Choroid plexus epithelial cell (primary cell): ENCODE measurements around the gene CDK6.
"Not testable (repeated sequence)": the region's sequence is repeated elsewhere in the genome, so short reads cannot be mapped to it uniquely, and the experiment has no call there.

Source experiments
- DNase-seq: peaks from one replicate; pipeline ENCODE4 v3.0.0-alpha.2; 2010; ENCODE audit warnings: low read depth
- H3K4me3 ChIP-seq: 2 replicates; pipeline ENCODE4 v1.5.1; 2011; ENCODE audit warnings: low read depth, mild to moderate bottlenecking, control low read depth, low read length, moderate library complexity
- TF ChIP-seq, protein P1 (sequence below): conservative IDR thresholded peaks from 2 replicates; pipeline ENCODE4 v1.5.1; 2011; ENCODE audit warnings: low read depth, mild to moderate bottlenecking, control low read depth, inconsistent platforms, low read length, moderate library complexity

Gene CDK6

GRCh38 chr7:92612501-92612900, 223.9 kb downstream of the CDK6 start:
- no peak overlapping the region for H3K4me3 ChIP-seq
- peak; percentile 57 for DNase-seq
- TF ChIP-seq, protein P1, sequence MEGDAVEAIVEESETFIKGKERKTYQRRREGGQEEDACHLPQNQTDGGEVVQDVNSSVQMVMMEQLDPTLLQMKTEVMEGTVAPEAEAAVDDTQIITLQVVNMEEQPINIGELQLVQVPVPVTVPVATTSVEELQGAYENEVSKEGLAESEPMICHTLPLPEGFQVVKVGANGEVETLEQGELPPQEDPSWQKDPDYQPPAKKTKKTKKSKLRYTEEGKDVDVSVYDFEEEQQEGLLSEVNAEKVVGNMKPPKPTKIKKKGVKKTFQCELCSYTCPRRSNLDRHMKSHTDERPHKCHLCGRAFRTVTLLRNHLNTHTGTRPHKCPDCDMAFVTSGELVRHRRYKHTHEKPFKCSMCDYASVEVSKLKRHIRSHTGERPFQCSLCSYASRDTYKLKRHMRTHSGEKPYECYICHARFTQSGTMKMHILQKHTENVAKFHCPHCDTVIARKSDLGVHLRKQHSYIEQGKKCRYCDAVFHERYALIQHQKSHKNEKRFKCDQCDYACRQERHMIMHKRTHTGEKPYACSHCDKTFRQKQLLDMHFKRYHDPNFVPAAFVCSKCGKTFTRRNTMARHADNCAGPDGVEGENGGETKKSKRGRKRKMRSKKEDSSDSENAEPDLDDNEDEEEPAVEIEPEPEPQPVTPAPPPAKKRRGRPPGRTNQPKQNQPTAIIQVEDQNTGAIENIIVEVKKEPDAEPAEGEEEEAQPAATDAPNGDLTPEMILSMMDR, result no peak

- TF ChIP-seq, protein P1, result no peak
- no peak overlapping the region for H3K4me3 ChIP-seq
- DNase-seq, result no peak
Observed at GRCh38 chr7:92611735-92612134, 224.6 kb downstream of the CDK6 start.

DNA sequence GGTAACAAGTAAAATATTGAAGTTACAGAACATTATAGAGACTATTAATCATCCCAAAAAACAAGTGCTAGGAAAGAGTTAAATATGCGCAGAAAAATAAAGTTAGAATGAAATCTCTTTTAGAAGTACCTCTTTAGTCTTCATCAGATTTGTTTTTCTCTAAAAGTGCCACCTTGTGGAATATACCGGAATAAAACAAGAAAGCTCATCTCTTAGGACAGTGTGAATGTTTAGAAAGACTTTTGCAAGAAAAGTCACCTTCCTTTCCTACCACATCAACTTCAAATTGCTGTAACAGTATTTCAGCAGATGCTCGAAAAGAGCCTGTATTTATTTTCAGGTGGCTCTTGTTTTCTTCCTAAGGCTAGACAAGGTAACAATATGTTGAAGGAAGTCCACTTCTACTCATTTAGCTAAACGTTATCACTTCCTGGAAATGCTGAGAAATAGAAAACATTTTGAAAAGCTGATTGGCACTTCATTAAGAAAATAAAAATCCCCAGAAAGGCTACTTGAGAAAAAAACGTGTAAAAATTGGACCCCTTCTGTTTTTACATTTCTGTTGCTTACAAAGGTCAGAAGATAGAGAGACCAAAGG, 226.4 kb downstream of the CDK6 start:
- no peak overlapping the region for H3K4me3 ChIP-seq
- DNase-seq, result peak; percentile 60
- TF ChIP-seq, protein P1, result peak; percentile 46

- no peak for DNase-seq
- TF ChIP-seq, protein P1, result no peak
- peak overlapping the region; percentile 26 for H3K4me3 ChIP-seq
Observed at GRCh38 chr7:92608380-92609322, 227.7 kb downstream of the CDK6 start.

DNA sequence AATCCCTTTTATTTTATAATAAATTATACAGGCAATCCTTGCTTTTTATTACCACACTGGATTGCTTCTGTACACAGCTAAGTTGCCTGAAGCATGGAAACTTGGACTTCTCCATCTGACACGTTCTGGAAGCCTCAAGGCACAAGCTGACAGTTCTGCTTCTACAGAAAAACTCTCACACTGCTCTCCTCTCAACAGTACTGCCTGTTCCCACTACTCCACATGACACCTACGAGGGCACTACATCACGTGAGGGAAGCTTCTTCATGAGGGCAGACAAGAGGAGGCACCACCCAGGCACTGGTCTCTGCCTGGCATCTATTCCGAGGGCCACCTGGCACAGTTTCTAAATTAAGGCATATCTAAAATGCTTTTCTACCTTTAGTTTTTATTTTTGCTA, 229.4 kb downstream of the CDK6 start:
- TF ChIP-seq, protein P1, result no peak
- H3K4me3 ChIP-seq, result no peak overlapping the region
- no peak for DNase-seq

GRCh38 chr7:92604517-92604916, 231.9 kb downstream of the CDK6 start:
- not testable (repeated sequence) for H3K4me3 ChIP-seq, DNase-seq

GRCh38 chr7:92603089-92603445, 233.3 kb downstream of the CDK6 start:
- H3K4me3 ChIP-seq, result no peak overlapping the region
- TF ChIP-seq, protein P1, result no peak
- no peak for DNase-seq
